ENCODE results near the gene ARHGAP10.
A peak's percentile ranks its signal among the peaks of the same experiment; 100 is the strongest.

ARHGAP10 gene

GRCh38 chr4:147824884-147825283, 93.0 kb downstream of the ARHGAP10 start:
- no peak for DNase-seq
- peak overlapping the region; percentile 81 to 86 for H3K27ac ChIP-seq
- H3K9me3 ChIP-seq, result no peaks in the 10 kb centered on the region
- peaks cover 8 to 24% (median 12%) of the 10 kb centered on the region in 3 donors for H3K36me3 ChIP-seq
- intact Hi-C loops (cut with DNase I; ENCODE audit: low total_unique reads), result loop anchor here (10.0 kb wide), 1 partner anchor 90 kb away; the partner anchor contains the start of gene ARHGAP10
- TF ChIP-seq, protein P1, sequence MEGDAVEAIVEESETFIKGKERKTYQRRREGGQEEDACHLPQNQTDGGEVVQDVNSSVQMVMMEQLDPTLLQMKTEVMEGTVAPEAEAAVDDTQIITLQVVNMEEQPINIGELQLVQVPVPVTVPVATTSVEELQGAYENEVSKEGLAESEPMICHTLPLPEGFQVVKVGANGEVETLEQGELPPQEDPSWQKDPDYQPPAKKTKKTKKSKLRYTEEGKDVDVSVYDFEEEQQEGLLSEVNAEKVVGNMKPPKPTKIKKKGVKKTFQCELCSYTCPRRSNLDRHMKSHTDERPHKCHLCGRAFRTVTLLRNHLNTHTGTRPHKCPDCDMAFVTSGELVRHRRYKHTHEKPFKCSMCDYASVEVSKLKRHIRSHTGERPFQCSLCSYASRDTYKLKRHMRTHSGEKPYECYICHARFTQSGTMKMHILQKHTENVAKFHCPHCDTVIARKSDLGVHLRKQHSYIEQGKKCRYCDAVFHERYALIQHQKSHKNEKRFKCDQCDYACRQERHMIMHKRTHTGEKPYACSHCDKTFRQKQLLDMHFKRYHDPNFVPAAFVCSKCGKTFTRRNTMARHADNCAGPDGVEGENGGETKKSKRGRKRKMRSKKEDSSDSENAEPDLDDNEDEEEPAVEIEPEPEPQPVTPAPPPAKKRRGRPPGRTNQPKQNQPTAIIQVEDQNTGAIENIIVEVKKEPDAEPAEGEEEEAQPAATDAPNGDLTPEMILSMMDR (IDR thresholded peaks at IDR 0.05), result no peak
- H3K4me1 ChIP-seq, result peaks cover 0 to 100% (median 56%) of the 10 kb centered on the region in 4 donors
- H3K27me3 ChIP-seq, result no peaks in the 10 kb centered on the region
- H3K4me3 ChIP-seq, result no peak overlapping the region

- Histone ChIP-seq H3K27me3 (no peaks in the 10 kb centered on the region), H3K9me3 (no peaks in the 10 kb centered on the region), H3K4me1 (peaks cover 5 to 100% (median 64%) of the 10 kb centered on the region in 4 donors), H3K27ac (peak overlapping the region; percentile 81 to 86), H3K36me3 (peaks cover 8 to 24% (median 12%) of the 10 kb centered on the region in 3 donors), H3K4me3 (no peak overlapping the region)
- TF ChIP-seq, protein P1 (IDR thresholded peaks at IDR 0.05), result no peak
- intact Hi-C loops (cut with DNase I; ENCODE audit: low total_unique reads), result loop anchor here (10.0 kb wide), 1 partner anchor 91 kb away; the partner anchor contains the start of gene ARHGAP10
- DNase-seq, result no peak
Observed at GRCh38 chr4:147825451-147826287, 93.8 kb downstream of the ARHGAP10 start.

DNA sequence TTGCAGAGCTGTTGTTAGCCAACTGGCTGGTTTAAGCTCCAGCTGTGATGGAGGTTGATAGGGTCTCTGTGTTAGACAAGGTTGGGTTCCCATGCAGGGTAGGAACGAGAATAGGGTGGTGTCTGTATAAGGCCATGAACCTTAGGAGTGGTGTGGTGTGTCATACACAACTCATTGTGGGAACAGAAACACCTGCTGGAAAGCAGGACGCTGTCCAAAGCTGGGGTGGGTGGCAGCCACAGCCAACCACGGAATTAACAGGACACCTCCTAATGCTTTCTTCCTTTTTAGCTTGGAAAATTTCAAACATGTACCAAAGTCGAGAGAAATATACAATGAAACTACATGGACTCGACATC, 94.4 kb downstream of the ARHGAP10 start:
- H3K9me3 ChIP-seq, result no peaks in the 10 kb centered on the region
- TF ChIP-seq, protein P1 (IDR thresholded peaks at IDR 0.05), result no peak
- peak overlapping the region; percentile 81 to 86 for H3K27ac ChIP-seq
- H3K4me3 ChIP-seq, result no peak overlapping the region
- H3K36me3 ChIP-seq, result peaks cover 8 to 24% (median 12%) of the 10 kb centered on the region in 3 donors
- no peaks in the 10 kb centered on the region for H3K27me3 ChIP-seq
- no peak for DNase-seq
- intact Hi-C loops (cut with DNase I; ENCODE audit: low total_unique reads), result loop anchor here (10.0 kb wide), 1 partner anchor 91 kb away; the partner anchor contains the start of gene ARHGAP10
- peaks cover 5 to 100% (median 65%) of the 10 kb centered on the region in 4 donors for H3K4me1 ChIP-seq

GRCh38 chr4:147828331-147828905, 96.5 kb downstream of the ARHGAP10 start:
- H3K4me1 ChIP-seq, result peaks cover 5 to 100% (median 66%) of the 10 kb centered on the region in 4 donors
- no peak for DNase-seq
- TF ChIP-seq, protein P1 (IDR thresholded peaks at IDR 0.05), result no peak
- no peak overlapping the region for H3K4me3 ChIP-seq
- H3K27ac ChIP-seq, result peak overlapping the region; percentile 81 to 86
- no peaks in the 10 kb centered on the region for H3K27me3 ChIP-seq
- H3K9me3 ChIP-seq, result no peaks in the 10 kb centered on the region
- intact Hi-C loops (cut with DNase I; ENCODE audit: low total_unique reads), result loop anchor here (10.0 kb wide), 1 partner anchor 94 kb away; the partner anchor contains the start of gene ARHGAP10
- peaks cover 3 to 25% (median 16%) of the 10 kb centered on the region in 3 donors for H3K36me3 ChIP-seq

- peak; percentile 64 to 81 for DNase-seq
- Histone ChIP-seq H3K27ac (peak overlapping the region; percentile 81 to 86), H3K4me1 (peaks cover 5 to 98% (median 66%) of the 10 kb centered on the region in 4 donors), H3K36me3 (peaks cover 0 to 14% (median 10%) of the 10 kb centered on the region in 3 donors), H3K27me3 (no peaks in the 10 kb centered on the region), H3K9me3 (no peaks in the 10 kb centered on the region), H3K4me3 (no peak overlapping the region)
- TF ChIP-seq, protein P1 (IDR thresholded peaks at IDR 0.05), result no peak
- intact Hi-C loops (cut with DNase I; ENCODE audit: low total_unique reads), result loop anchor here (10.0 kb wide), 1 partner anchor 95 kb away; the partner anchor contains the start of gene ARHGAP10
Observed at GRCh38 chr4:147829401-147830101, 97.7 kb downstream of the ARHGAP10 start.

Data from tibial artery (tissue), 4 donors.